ENCODE measurements around the gene GULP1. TPM values are rescaled to one million over a fixed set of nuclear protein-coding genes. Genes with fewer than 3 reads are reported as not detected.

GULP1 gene
- total and polyA plus RNA-seq, 7 donors: 5.6 to 18.0 (median 11.3) TPM

- ATAC-seq: peak in 3 of 4 donors; percentile 28 to 65 (median 36)
- H3K4me3 ChIP-seq: peak overlapping the region; percentile 55
- intact Hi-C loops (cut with DNase I): no loop called here
Observed at GRCh38 chr2:188382107-188382506, 90.4 kb downstream of the GULP1 start.

GRCh38 chr2:188383158-188383557, 91.5 kb downstream of the GULP1 start:
- intact Hi-C loops (cut with DNase I): no loop called here
- no peak for ATAC-seq
- Histone ChIP-seq H3K4me1 (peaks cover 28% of the 10 kb centered on the region), H3K4me3 (peak overlapping the region; percentile 55), H3K27me3 (ENCODE audit: insufficient read depth in 3 of 3, low read length in 2 of 3) (no peaks in the 10 kb centered on the region), H3K27ac (peak overlapping the region; percentile 38), H3K9me3 (no peaks in the 10 kb centered on the region), H3K36me3 (ENCODE audit: insufficient read depth in 1 of 2, low read depth in 1 of 2) (no peaks in the 10 kb centered on the region)
- TF ChIP-seq, protein P1, sequence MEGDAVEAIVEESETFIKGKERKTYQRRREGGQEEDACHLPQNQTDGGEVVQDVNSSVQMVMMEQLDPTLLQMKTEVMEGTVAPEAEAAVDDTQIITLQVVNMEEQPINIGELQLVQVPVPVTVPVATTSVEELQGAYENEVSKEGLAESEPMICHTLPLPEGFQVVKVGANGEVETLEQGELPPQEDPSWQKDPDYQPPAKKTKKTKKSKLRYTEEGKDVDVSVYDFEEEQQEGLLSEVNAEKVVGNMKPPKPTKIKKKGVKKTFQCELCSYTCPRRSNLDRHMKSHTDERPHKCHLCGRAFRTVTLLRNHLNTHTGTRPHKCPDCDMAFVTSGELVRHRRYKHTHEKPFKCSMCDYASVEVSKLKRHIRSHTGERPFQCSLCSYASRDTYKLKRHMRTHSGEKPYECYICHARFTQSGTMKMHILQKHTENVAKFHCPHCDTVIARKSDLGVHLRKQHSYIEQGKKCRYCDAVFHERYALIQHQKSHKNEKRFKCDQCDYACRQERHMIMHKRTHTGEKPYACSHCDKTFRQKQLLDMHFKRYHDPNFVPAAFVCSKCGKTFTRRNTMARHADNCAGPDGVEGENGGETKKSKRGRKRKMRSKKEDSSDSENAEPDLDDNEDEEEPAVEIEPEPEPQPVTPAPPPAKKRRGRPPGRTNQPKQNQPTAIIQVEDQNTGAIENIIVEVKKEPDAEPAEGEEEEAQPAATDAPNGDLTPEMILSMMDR (IDR thresholded peaks at IDR 0.05): no peak
- no peak for DNase-seq
- 38 to 51% (median 43%) methylated on average over 1 of the region's 1 CpG for WGBS, 3 donors

More at GRCh38 chr2:188382107-188382506, 90.4 kb downstream of the GULP1 start:
- no peak for DNase-seq
- no peaks in the 10 kb centered on the region for H3K9me3 ChIP-seq
- H3K4me1 ChIP-seq: peaks cover 30% of the 10 kb centered on the region
- WGBS, 3 donors: 45 to 86% (median 46%) methylated on average over 2 of the region's 2 CpGs
- peak overlapping the region; percentile 38 for H3K27ac ChIP-seq
- TF ChIP-seq, protein P1 (IDR thresholded peaks at IDR 0.05): no peak
- H3K27me3 ChIP-seq (ENCODE audit: insufficient read depth in 3 of 3, low read length in 2 of 3): no peaks in the 10 kb centered on the region
- H3K36me3 ChIP-seq (ENCODE audit: insufficient read depth in 1 of 2, low read depth in 1 of 2): no peaks in the 10 kb centered on the region

- intact Hi-C loops (cut with DNase I): no loop called here
Observed at GRCh38 chr2:188385857-188386256, 94.2 kb downstream of the GULP1 start.

GRCh38 chr2:188388831-188389230, 97.2 kb downstream of the GULP1 start:
- 93 to 98% (median 94%) methylated on average over 3 of the region's 3 CpGs for WGBS, 3 donors
- no peak for ATAC-seq

More at GRCh38 chr2:188385857-188386256, 94.2 kb downstream of the GULP1 start:
- Histone ChIP-seq H3K27ac (no peak overlapping the region), H3K27me3 (ENCODE audit: insufficient read depth in 3 of 3, low read length in 2 of 3) (no peaks in the 10 kb centered on the region), H3K9me3 (peaks cover 3% of the 10 kb centered on the region), H3K36me3 (ENCODE audit: insufficient read depth in 1 of 2, low read depth in 1 of 2) (no peaks in the 10 kb centered on the region), H3K4me3 (no peak overlapping the region), H3K4me1 (peaks cover 20% of the 10 kb centered on the region)
- TF ChIP-seq, protein P1 (IDR thresholded peaks at IDR 0.05): no peak
- no peak for DNase-seq
- ATAC-seq: no peak
- 97 to 98% (median 97%) methylated on average over 1 of the region's 1 CpG for WGBS, 3 donors

More at GRCh38 chr2:188388831-188389230, 97.2 kb downstream of the GULP1 start:
- Histone ChIP-seq H3K9me3 (peaks cover 16% of the 10 kb centered on the region), H3K27me3 (ENCODE audit: insufficient read depth in 3 of 3, low read length in 2 of 3) (no peaks in the 10 kb centered on the region), H3K36me3 (ENCODE audit: insufficient read depth in 1 of 2, low read depth in 1 of 2) (no peaks in the 10 kb centered on the region), H3K4me3 (no peak overlapping the region), H3K27ac (no peak overlapping the region), H3K4me1 (no peaks in the 10 kb centered on the region)
- no peak for DNase-seq
- TF ChIP-seq, protein P1 (IDR thresholded peaks at IDR 0.05): no peak
- intact Hi-C loops (cut with DNase I): no loop called here

Data from psoas muscle (tissue), 8 donors.